IPS-11a (cell line): ENCODE results near the gene ESRRA.

ENCODE experiments used
- H3K4me3 ChIP-seq: one replicate; pipeline ENCODE4 v1.5.1; 2013; ENCODE audit warnings: low read depth, low read length, control low read depth

Gene ESRRA

DNA sequence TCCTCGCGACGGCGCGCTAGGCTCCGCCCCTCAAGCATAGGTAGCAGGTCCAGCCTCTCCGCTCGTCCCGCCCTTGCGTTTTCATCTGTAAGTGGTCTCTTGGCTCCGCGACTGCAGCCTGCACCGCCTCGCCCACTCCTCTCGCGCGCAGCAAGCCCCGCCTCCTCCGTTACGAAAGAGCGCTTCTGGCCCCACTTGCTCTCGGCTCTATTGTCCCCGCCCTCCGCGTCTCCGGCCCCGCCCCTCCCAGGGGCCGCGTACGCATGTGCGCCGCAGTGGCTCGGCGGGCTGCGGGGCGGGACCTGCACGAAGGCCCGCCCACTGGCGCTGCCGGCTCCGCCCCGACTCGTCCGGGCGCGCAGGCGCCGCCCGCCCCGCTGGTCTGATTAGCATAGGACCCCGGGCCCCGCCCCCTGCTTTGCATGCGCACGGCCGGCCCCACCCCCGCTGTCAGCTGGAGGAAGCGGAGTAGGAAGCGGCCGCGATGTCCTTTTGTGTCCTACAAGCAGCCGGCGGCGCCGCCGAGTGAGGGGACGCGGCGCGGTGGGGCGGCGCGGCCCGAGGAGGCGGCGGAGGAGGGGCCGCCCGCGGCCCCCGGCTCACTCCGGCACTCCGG lies at the start of gene ESRRA:
Gene ESRRA (plus strand): TSS at position 450 of the 616 bp plus-strand sequence. CDS start 1,656 bp downstream, outside the sequence.
- peak within 1 kb of the TSS; percentile 83 for H3K4me3 ChIP-seq

DNA sequence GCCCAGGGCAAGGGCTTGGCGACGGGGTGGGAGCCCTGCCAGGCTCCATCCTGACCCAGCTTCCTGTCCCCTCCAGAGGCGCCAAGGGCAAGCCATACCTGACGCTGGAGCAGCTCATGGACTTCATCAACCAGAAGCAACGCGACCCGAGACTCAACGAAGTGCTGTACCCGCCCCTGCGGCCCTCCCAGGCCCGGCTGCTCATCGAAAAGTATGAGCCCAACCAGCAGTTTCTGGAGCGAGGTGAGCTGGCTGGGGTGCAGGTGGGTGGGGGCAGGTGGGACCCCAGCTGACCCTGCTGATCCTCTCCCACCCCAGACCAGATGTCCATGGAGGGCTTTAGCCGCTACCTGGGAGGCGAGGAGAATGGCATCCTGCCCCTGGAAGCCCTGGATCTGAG lies 49.0 kb upstream of the ESRRA start:
- no peak overlapping the region for H3K4me3 ChIP-seq

DNA sequence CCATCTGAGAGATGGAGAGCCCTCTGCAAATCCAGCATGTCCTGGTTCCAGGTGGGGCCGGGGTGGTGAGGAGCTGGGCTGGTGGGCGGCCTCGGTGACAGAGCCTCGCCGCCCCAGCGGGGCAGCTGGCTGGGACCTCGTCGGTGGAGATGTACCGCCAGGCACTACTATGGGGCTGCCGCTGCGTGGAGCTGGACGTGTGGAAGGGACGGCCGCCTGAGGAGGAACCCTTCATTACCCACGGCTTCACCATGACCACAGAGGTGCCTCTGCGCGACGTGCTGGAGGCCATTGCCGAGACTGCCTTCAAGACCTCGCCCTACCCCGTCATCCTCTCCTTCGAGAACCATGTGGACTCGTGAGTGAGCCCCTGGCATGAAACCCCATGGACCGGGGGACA lies 47.0 kb upstream of the ESRRA start:
- no peak overlapping the region for H3K4me3 ChIP-seq

DNA sequence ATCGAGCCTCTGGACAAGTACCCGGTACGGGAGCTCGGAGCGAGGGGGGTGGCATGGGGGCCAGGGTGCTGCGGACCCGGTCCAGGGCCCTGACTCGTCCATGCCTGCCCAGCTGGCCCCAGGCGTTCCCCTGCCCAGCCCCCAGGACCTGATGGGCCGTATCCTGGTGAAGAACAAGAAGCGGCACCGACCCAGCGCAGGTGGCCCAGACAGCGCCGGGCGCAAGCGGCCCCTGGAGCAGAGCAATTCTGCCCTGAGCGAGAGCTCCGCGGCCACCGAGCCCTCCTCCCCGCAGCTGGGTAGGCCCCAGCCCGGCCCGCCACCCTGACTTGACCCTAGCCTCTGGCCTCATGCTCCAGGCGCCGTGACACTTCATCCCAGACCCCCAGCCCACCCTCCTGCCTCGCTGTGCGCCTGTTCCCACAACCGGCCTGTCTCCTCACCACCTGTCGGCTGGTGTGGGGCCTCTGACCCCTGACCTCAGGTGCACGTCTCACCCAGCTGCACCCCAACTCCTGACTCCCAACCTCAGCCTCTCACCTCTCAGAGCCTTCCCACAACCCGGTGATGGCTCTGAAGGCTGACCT lies 46.3 kb upstream of the ESRRA start:
- H3K4me3 ChIP-seq, result no peak overlapping the region

DNA sequence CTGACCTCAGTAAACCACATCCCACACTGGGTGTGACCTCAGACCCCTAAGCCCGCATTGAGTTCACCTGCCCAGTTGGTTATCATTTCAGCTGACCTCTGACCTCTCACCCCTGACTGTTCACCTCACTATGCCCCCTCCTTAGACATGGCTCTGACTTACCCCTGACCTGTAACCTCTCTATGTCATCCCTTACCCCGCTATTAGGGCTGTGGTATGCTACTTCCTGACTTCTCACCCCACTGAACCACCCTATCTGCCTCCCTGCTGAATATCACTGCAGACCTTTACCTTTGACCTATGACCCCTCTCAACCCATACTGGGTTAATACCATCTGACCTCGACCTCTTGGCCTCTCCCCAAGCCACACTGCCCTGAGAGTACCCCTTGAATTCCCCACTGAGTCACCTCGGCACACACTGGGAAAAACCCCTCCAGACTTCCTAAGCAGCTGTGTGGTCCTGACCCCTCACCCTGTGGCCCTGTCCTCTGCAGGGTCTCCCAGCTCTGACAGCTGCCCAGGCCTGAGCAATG lies 45.7 kb upstream of the ESRRA start:
- no peak overlapping the region for H3K4me3 ChIP-seq

DNA sequence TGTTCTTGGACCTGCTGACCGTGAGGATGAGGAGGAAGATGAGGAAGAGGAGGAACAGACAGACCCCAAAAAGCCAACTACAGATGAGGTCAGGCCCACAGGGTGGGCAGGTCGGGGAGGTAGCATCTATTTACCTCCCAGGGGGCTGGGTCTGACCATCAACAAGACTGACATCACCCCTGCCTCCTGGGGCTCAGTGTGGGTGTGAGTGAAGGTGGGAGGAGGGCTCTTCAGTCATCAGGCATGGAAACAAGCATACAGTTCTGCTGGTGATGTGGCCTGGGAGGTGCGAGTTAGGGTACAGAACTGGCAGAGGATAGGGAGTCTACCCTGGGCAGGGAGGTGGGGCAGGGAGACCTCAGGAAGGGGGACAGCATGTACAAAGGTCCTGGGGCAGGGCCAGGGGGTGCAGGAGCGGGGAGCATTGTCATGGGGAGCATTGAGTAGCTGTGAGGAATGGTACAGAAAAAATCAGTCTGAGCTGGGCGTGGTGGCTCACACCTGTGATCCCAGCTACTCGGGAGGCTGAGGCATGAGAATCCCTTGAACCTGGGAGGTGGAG lies 45.1 kb upstream of the ESRRA start:
- H3K4me3 ChIP-seq, result no peak overlapping the region

DNA sequence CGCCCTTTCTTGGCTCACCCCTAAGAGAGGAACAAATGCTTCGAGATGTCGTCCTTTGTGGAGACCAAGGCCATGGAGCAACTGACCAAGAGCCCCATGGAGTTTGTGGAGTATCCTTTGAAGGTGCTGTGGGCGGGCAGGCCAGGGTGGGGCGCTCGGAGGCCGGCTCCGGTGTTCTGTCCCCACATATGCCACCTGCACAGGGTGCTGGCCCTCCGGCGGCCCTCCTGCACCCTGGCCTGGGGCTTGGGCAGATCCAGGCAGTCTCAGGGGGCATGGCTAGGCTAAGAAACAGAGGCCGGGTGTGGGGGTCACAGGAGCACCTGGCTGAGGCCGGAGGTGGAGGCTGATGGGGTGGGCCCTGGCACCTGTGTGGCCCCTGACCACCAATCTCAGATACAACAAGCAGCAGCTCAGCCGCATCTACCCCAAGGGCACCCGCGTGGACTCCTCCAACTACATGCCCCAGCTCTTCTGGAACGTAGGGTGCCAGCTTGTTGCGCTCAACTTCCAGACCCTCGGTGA lies 43.7 kb upstream of the ESRRA start:
- no peak overlapping the region for H3K4me3 ChIP-seq

DNA sequence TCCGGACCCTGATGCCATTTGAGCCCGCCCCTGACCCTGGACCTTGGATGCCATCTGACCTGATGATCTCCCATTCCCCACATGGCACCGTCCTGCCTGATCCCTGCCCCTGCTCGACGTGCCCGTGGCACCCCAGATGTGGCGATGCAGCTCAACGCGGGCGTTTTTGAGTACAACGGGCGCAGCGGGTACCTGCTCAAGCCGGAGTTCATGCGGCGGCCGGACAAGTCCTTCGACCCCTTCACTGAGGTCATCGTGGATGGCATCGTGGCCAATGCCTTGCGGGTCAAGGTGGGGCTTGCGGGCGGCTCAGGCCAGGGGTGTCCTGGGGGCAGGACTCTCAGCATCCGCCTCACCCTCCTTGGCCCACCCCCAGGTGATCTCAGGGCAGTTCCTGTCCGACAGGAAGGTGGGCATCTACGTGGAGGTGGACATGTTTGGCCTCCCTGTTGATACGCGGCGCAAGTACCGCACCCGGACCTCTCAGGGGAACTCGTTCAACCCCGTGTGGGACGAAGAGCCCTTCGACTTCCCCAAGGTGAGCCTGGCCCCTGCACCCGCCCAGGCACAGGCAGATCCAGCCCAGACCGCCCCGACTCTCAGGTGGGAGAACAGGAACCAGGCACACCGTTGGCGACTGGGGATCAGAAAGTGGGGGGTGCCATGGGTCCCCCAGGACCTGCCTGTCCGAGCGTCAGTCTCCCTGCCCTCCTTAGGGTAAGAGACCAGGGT lies 42.9 kb upstream of the ESRRA start:
- H3K4me3 ChIP-seq, result no peak overlapping the region

DNA sequence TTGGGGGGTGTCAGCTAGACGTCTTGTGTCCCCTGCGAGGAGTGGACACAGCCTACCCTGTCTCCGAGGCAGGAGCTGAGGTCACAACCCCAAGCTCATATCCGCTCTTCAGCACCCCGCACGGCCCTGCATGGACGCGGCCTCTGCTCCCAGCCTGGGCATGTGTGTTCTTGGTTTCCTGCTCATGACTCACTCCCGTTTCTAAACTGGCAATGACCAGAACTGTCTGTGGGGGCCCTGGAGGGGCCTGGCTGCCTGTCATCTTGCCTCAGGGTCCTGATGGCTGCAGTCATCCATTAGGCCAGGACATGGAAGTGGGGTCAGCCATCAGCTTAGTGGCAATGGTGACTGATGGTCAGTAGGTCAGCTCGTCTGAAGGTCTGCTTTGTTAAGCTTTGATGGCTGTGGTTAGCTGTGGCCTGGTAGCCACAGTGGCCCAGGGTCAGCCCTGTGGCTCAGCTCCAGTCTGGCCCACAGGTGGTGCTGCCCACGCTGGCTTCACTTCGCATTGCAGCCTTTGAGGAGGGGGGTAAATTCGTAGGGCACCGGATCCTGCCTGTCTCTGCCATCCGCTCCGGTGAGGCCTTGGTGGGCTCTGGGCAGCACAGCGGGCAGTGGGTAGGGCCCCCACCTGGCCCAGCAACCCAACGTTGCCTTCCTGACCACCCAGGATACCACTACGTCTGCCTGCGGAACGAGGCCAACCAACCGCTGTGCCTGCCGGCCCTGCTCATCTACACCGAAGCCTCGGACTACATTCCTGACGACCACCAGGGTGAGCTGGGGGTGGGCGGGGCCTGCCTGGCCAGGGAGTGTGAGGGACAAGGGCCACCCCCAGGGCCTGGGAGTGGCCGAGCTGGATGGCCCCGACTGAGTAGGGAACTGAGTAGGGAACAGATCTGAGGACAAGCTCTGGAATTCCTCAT lies 42.0 kb upstream of the ESRRA start:
- H3K4me3 ChIP-seq, result no peak overlapping the region

DNA sequence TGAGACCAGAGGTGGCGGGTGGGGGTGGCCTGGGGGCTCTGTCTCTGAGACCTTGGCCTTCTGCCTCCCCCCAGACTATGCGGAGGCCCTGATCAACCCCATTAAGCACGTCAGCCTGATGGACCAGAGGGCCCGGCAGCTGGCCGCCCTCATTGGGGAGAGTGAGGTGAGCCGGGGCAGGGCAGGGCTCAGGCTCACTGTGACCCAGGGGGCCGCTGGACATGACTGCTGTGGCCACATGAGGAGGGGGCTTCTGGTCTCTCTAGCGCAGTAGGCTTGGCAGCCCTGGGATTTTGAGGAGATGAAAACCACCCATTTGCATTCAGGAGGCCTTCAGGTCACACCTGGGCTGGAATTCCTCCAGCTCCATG lies 41.4 kb upstream of the ESRRA start:
- H3K4me3 ChIP-seq, result no peak overlapping the region

DNA sequence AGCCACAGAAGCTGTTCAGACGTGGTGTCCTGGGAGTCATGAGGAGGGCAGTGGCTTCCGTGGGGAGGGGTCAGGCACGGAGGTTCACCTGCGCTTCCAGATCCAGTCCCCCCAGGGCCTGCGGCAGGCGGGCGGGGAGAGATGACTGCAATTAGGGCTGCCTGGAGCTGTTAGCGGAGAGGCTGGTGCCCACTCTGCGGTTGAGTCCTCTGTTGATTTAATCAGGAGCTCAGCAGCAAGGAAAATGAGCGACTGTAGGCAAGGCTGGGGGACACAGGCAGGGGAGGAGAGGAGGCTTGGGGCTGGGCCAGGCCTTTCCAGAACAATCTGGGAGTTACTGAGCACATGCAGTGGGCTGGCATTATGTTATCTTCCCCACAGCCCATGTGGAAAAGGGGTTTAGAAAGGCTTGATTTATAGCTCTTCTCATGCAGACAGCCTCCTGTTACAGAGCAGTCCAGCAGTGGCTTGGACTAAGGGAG lies 40.9 kb upstream of the ESRRA start:
- H3K4me3 ChIP-seq, result no peak overlapping the region

DNA sequence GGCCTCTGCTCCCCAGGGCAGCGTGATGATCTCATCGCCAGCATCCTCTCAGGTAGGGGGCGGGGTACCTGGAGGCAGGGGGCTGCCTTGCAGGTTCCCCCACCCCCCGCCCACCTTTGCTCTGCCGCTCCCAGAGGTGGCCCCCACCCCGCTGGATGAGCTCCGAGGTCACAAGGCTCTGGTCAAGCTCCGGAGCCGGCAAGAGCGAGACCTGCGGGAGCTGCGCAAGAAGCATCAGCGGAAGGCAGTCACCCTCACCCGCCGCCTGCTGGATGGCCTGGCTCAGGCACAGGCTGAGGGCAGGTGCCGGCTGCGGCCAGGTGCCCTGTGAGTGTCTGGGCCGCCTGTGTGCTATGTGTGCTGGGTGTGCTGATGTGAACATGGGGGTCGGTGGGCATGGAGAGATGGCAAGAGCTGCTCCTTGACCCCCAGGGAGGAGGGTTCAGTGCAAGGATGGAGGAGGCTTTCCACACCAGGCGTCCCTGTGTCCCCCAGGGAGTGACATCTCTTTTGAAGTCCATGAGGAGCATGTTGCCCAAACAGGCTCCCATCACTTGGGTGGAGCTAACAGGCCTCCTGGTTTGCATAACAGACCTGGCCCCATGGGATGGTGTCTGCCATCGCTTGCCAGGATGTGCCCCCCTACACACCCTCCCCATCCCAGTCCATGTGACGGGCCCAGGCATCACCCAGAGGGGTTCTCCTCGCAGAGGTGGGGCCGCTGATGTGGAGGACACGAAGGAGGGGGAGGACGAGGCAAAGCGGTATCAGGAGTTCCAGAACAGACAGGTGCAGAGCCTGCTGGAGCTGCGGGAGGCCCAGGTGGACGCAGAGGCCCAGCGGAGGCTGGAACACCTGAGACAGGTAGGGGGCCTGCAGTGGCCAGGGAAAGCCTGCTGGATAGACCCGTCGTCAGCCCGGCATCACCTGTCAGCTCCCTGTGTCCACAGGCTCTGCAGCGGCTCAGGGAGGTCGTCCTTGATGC lies 39.9 kb upstream of the ESRRA start:
- H3K4me3 ChIP-seq, result no peak overlapping the region

DNA sequence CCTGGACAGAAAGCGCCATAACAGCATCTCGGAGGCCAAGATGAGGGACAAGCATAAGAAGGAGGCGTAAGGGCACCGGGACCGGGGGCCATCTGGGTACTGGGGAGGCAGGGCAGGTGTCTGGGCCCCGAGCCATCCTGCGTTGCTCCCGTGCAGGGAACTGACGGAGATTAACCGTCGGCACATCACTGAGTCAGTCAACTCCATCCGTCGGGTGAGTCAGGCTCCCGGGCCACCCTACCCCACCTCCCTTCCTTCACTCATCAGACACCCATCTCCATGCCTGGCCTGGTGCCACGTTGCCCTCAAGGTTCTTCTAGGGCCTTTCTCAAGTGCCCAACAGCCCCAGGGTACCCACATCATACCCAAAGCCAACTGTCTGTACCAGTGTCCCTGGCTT lies 39.0 kb upstream of the ESRRA start:
- no peak overlapping the region for H3K4me3 ChIP-seq

DNA sequence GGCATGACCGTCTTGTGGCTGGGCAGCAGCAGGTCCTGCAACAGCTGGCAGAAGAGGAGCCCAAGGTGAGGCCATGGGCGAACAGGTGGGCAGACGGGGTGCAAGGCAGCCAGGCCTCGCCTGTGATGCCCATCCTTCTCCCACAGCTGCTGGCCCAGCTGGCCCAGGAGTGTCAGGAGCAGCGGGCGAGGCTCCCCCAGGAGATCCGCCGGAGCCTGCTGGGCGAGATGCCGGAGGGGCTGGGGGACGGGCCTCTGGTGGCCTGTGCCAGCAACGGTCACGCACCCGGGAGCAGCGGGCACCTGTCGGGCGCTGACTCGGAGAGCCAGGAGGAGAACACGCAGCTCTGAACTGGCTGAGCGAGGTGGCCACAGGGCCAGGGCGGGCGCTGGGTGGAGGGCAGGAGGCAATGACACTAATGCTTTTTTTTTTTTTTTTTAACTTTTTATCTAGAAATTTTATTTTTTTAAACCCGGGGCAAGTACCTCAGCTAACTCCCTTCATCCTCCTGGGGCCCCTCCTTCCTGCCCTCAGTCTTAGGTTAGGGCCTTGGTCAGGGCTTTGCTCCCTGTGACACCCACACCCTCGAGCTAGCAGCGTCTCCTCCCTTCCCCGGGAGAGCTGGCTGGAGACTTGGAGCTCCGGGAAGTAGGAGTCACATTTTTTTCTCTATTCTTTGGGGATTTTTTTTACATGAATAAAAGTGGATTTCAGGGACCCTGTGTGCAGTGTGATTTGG lies 37.9 kb upstream of the ESRRA start:
- no peak overlapping the region for H3K4me3 ChIP-seq

DNA sequence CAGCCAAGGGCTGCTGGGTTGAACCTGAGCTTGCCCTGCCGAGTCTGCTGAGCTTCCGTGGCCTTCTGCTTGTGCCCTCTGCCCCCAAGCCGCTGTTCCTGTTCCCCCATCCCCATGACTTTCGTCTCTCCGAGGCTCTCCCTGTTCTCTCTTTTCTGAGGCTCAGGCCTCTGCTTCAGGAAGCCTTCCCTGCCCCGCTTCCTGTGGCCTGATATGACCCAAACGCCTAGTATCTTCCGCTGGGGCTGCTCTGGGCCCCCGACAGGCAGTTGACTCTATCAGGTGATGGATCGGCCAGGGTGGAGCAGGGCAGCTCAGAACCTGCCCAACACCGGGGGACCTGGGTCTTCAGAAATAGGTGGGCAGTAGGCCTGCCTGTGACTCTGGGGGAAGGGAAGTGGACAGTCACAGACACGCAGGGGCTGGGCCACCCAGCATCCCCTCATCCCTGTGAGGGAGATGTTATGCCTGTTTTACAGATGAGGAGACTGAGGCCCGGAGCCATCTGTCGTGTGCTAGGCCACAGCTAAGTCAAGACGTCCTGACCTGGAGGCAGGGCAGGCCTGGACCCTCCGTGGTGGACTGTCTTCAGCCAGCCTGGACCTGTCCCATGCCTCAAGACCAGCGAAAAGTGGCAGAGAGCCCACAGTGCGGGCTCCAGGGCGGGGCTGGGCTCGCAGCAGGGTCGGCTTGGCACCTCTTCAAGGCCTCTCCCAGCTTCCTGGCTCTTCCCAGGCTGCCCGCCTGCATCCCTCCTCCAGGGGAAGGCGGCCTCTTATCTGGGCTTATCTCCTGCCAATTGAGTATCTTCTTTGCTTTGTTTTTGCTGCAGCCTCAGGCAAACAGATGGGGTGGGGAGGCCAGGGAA lies 37.1 kb upstream of the ESRRA start:
- H3K4me3 ChIP-seq, result peak overlapping the region; percentile 69

DNA sequence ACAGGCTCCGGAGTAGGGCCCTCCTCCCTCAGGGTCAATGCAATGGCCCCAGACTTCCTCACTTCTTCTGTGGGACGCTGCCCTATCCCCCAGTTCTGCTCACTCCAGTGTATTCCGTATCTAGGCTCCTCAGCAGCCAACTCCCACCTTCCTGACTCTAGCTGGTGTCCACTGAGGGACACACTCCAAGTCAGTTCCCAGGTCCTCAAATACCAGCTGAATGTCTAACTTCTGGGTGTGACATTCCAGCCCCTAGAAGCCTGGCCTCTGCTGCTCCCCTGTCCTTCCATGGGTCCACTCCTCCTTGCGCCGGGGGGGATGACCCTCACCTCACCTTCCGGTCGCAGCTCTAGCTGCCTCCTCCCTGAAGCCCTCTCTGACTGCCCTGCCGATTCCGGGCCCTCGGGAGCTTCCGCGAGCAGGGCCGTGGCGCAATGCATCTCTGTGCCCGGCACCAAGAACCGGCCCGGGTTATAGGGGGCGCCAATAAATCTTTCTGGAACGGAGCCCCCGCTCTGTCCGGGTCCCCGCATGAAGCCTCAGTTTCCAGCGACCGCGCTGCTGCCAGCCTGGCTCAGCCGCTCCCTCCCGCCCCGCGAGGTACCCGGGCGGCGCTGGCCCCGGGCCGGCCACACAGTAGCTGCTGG lies 36.3 kb upstream of the ESRRA start:
- H3K4me3 ChIP-seq, result peak overlapping the region; percentile 69
